MM.1S (cell line): Measurements from ENCODE around the gene SPATA21.
"Not testable (repeated sequence)": the region's sequence is repeated elsewhere in the genome, so short reads cannot be mapped to it uniquely, and the experiment has no call there.

Source experiments
- DNase-seq: peaks from one replicate; pipeline ENCODE4 v3.0.0-alpha.2; 2015
- H2AFZ ChIP-seq: fragments of 300-600 bp; sonication (generic); 2 replicates; pipeline ENCODE4 v1.6.0; 2016; ENCODE audit warnings: antibody characterized with exemption, low read length
- H3F3A ChIP-seq: fragments of 300-600 bp; sonication (generic); 2 replicates; pipeline ENCODE4 v1.6.1; 2016; ENCODE audit warnings: mild to moderate bottlenecking, antibody characterized with exemption, low read length, moderate library complexity, mixed read lengths; ENCODE audit not compliant: insufficient read depth
- H3K27ac ChIP-seq: fragments of 300-600 bp; sonication (generic); 2 replicates; pipeline ENCODE4 v1.5.1; 2016; ENCODE audit warnings: mild to moderate bottlenecking, low read length
- H3K27me3 ChIP-seq: fragments of 300-600 bp; sonication (generic); replicated peaks from 2 replicates; pipeline ENCODE4 v1.6.0; 2016; ENCODE audit warnings: low read length; ENCODE audit not compliant: insufficient read depth
- H3K36me3 ChIP-seq: fragments of 300-600 bp; sonication (generic); replicated peaks from 2 replicates; pipeline ENCODE4 v1.6.1; 2016; ENCODE audit warnings: mild to moderate bottlenecking, low read length, mixed read lengths; ENCODE audit not compliant: insufficient read depth
- H3K4me1 ChIP-seq: fragments of 300-600 bp; sonication (generic); 2 replicates; pipeline ENCODE4 v1.6.1; 2016; ENCODE audit warnings: low read length, mixed read lengths
- H3K4me2 ChIP-seq: fragments of 300-600 bp; sonication (generic); 2 replicates; pipeline ENCODE4 v1.6.0; 2016; ENCODE audit warnings: low read depth, low read length
- H3K4me3 ChIP-seq: fragments of 300-600 bp; sonication (generic); 2 replicates; pipeline ENCODE4 v1.5.1; 2016; ENCODE audit warnings: low read length, mixed read lengths
- H3K79me2 ChIP-seq: fragments of 300-600 bp; sonication (generic); 2 replicates; pipeline ENCODE4 v1.6.1; 2016; ENCODE audit warnings: mixed run types, low read length, mixed read lengths
- H3K9ac ChIP-seq: fragments of 300-600 bp; sonication (generic); 2 replicates; pipeline ENCODE4 v1.6.1; 2016; ENCODE audit warnings: low read length, mixed read lengths
- H3K9me2 ChIP-seq: fragments of 300-600 bp; sonication (generic); replicated peaks from 2 replicates; pipeline ENCODE4 v1.6.1; 2016; ENCODE audit warnings: mild to moderate bottlenecking, low read length, mixed read lengths; ENCODE audit not compliant: insufficient read depth
- H3K9me3 ChIP-seq: fragments of 300-600 bp; sonication (generic); replicated peaks from 2 replicates; pipeline ENCODE4 v1.6.1; 2016; ENCODE audit warnings: mild to moderate bottlenecking, low read length, mixed read lengths; ENCODE audit not compliant: insufficient read depth
- H4K20me1 ChIP-seq: fragments of 300-600 bp; sonication (generic); 2 replicates; pipeline ENCODE4 v1.6.1; 2016; ENCODE audit warnings: mild to moderate bottlenecking, low read length, moderate library complexity, mixed read lengths; ENCODE audit not compliant: insufficient read depth
- EZH2 ChIP-seq: fragments of 300-600 bp; sonication (generic); optimal IDR thresholded peaks from 2 replicates; pipeline ENCODE3; 2017; ENCODE audit warnings: low read depth, mild to moderate bottlenecking, antibody characterized with exemption, low read length, mixed read lengths
- EZH2phosphoT487 ChIP-seq: fragments of 300-600 bp; sonication (generic); IDR thresholded peaks from 2 replicates; pipeline ENCODE4 v1.6.1; 2018; ENCODE audit warnings: antibody characterized with exemption, low read length
- TF ChIP-seq, protein P1 (sequence below): fragments of 300-600 bp; sonication (generic); IDR thresholded peaks from 2 replicates; pipeline ENCODE4 v1.5.1; 2016; ENCODE audit warnings: antibody characterized with exemption, low read length, mixed read lengths

The SPATA21 gene, protein sequence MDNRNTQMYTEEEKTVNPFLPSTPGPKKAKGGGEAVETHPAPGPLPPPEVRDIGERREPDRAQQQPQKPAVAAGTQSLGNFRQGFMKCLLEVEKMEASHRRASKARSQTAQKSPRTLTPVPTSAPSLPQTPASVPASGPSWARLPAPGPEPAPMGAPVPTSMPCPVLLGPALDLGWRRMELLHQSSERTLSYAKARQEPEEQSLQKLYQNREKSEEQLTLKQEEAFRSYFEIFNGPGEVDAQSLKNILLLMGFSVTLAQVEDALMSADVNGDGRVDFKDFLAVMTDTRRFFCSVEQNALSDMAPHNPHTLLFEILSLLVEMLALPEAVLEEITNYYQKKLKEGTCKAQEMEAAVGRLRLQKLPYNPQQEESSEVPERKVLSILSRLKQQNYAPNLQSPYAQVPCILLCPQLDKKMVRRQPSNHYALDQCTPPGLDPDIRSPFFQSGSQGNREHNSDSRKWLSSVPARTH

DNA sequence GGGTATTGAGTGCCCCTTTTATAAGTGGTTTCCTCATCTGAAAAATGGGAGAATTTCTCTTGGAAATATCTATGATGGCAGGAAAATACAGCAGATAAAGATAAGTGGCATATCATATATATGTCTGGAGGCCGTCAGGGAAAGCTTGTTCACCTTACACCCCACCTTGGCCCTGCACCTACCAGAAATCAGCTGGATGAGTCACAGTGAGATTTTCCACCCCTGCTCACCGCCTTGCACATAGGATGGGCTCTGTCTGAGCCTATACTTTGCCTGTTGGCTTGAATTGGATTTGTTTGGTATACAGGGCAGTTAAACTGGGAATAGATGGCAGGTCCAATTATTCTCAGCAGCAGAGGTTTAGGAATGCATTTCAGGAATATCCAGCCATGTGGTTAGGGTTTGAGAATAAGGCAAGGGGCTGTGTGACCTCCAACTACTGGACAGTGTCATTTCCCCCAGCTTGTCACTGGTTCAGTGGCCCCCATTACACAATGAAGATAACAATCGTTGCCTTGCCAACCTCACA is at the start of gene SPATA21:
TSS of gene SPATA21 (minus strand) at position 479 of the 529 bp plus-strand sequence. CDS start 6,053 bp downstream, outside the sequence.
- Histone ChIP-seq H3F3A (peaks cover 20% of the 10 kb centered on the region), H2AFZ (no peak within 1 kb of the TSS), H3K27me3 (no peaks in the 10 kb centered on the region), H3K27ac (no peak within 1 kb of the TSS), H3K4me2 (no peak within 1 kb of the TSS), H4K20me1 (no peaks in the 10 kb centered on the region), H3K4me1 (peaks cover 12% of the 10 kb centered on the region), H3K79me2 (peaks cover 13% of the 10 kb centered on the region), H3K4me3 (no peak within 1 kb of the TSS), H3K9me2 (no peaks in the 10 kb centered on the region), H3K9me3 (no peaks in the 10 kb centered on the region), H3K9ac (no peak within 1 kb of the TSS), H3K36me3 (no peaks in the 10 kb centered on the region)
- no peak for TF ChIP-seq EZH2
- TF ChIP-seq, protein P1, sequence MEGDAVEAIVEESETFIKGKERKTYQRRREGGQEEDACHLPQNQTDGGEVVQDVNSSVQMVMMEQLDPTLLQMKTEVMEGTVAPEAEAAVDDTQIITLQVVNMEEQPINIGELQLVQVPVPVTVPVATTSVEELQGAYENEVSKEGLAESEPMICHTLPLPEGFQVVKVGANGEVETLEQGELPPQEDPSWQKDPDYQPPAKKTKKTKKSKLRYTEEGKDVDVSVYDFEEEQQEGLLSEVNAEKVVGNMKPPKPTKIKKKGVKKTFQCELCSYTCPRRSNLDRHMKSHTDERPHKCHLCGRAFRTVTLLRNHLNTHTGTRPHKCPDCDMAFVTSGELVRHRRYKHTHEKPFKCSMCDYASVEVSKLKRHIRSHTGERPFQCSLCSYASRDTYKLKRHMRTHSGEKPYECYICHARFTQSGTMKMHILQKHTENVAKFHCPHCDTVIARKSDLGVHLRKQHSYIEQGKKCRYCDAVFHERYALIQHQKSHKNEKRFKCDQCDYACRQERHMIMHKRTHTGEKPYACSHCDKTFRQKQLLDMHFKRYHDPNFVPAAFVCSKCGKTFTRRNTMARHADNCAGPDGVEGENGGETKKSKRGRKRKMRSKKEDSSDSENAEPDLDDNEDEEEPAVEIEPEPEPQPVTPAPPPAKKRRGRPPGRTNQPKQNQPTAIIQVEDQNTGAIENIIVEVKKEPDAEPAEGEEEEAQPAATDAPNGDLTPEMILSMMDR, result no peak
- TF ChIP-seq EZH2phosphoT487, result no peak
- DNase-seq, result no peak

DNA sequence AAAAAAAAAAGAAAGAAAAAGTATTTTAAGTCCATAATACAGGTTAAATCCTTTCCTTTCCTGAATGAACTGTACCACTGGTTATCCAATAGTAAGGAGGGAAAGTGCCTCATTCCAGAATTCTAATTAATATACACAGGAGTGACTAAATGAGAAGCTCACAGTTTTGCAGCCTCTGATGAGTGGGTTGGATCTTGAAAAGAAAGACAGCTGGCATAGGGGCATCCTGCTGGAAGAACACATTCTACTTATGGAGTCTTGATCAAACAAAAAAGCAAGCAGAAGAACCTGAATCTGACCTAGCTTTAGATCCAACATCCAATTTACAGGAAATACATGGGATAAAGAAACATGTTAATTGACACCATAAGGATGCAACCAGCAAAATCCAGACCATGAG is 49.8 kb upstream of the SPATA21 start:
- not testable (repeated sequence) for H3K36me3 ChIP-seq, H4K20me1 ChIP-seq, H2AFZ ChIP-seq, H3K27ac ChIP-seq, H3K9ac ChIP-seq, H3K79me2 ChIP-seq, H3K4me3 ChIP-seq, H3K9me2 ChIP-seq, H3F3A ChIP-seq, H3K4me2 ChIP-seq, DNase-seq, H3K4me1 ChIP-seq, H3K27me3 ChIP-seq, H3K9me3 ChIP-seq

DNA sequence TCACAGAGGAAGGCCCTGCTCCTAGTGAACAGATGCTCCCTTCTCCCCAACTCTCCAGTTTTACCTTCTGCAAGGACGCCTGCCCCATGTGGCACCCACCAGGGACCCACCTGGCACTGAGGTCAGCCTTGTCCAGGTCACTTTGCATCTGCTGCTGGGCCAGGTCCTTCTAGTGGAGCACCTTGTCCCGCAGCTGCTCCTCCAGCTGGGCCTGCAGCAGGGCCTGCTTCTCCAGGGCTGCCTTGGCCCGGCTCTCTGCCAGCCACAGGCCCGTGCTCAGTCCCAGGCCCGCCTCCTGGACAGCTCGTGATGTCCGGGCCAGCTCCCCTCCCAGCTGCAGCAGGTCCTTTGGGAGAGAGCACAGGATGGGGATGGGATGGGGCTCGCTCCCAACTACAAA is 49.1 kb upstream of the SPATA21 start:
- H3K4me1 ChIP-seq, DNase-seq, H3K4me3 ChIP-seq, H3K27ac ChIP-seq, H3K9me3 ChIP-seq, H3F3A ChIP-seq, H3K9me2 ChIP-seq, H4K20me1 ChIP-seq, H3K9ac ChIP-seq, H3K27me3 ChIP-seq, H2AFZ ChIP-seq, H3K79me2 ChIP-seq, H3K36me3 ChIP-seq, H3K4me2 ChIP-seq: not testable (repeated sequence)

DNA sequence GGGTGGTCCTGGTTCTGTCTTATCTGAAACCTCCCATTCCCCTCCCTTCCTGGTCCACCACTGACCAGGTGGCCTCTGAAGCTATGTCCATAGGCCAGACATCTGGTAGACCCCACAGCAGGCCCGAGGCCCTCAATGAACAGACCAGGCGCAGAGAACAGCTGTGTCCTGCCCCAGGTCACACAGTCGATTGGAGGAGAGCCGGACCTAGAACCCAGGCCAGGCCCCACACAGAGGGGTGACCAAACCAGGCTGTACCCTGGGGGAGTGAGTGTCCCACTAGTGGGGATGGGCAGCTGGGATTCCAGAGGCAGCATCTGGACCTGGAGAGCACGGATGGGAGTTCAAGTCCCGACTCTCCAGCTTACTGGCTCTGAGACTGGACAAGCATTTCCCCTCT is 47.7 kb upstream of the SPATA21 start:
- no peaks in the 10 kb centered on the region for H3F3A ChIP-seq
- TF ChIP-seq, protein P1, result no peak
- no peak for TF ChIP-seq EZH2
- no peak for TF ChIP-seq EZH2phosphoT487
- no peak overlapping the region for H3K9ac ChIP-seq
- H3K9me3 ChIP-seq, result no peaks in the 10 kb centered on the region
- no peaks in the 10 kb centered on the region for H3K79me2 ChIP-seq
- H3K9me2 ChIP-seq, result no peaks in the 10 kb centered on the region
- no peak overlapping the region for H3K4me3 ChIP-seq
- H3K4me2 ChIP-seq, result no peak overlapping the region
- no peak for DNase-seq
- H3K27me3 ChIP-seq, result no peaks in the 10 kb centered on the region
- H3K27ac ChIP-seq, result no peak overlapping the region
- no peak overlapping the region for H2AFZ ChIP-seq
- H4K20me1 ChIP-seq, result no peaks in the 10 kb centered on the region
- H3K4me1 ChIP-seq, result no peaks in the 10 kb centered on the region
- H3K36me3 ChIP-seq, result no peaks in the 10 kb centered on the region
